HG02642 (cell line): ENCODE results near the gene PTPRA.
"Not testable (repeated sequence)": the region's sequence is repeated elsewhere in the genome, so short reads cannot be mapped to it uniquely, and the experiment has no call there.

Source experiments
- ATAC-seq: cut with Tn5 transposase; IDR thresholded peaks from one replicate; pipeline ENCODE4 v1.9.1; 2021; ENCODE audit warnings: mild to moderate bottlenecking; ENCODE audit not compliant: unreplicated experiment, poor library complexity

The PTPRA gene

DNA sequence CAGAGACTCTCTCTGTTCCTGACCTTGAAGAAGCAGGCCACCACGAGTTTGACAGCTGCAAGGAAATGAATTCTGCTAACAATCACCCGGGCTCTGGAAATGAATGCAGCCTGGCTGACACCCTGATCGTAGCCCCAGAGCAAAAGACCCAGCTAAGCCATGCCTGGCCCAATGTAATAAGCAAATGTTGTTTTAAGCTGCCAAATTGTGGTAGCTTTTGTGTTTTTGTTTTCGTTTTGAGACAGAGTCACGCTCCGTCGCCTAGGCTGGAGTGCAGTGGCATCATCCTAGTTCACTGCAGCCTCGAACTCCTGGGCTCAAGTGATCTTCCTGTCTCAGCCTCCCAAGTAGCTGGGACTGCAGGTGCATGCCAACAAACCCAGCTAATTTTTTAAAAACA is 194.8 kb downstream of the PTPRA start:
- no peak for ATAC-seq

DNA sequence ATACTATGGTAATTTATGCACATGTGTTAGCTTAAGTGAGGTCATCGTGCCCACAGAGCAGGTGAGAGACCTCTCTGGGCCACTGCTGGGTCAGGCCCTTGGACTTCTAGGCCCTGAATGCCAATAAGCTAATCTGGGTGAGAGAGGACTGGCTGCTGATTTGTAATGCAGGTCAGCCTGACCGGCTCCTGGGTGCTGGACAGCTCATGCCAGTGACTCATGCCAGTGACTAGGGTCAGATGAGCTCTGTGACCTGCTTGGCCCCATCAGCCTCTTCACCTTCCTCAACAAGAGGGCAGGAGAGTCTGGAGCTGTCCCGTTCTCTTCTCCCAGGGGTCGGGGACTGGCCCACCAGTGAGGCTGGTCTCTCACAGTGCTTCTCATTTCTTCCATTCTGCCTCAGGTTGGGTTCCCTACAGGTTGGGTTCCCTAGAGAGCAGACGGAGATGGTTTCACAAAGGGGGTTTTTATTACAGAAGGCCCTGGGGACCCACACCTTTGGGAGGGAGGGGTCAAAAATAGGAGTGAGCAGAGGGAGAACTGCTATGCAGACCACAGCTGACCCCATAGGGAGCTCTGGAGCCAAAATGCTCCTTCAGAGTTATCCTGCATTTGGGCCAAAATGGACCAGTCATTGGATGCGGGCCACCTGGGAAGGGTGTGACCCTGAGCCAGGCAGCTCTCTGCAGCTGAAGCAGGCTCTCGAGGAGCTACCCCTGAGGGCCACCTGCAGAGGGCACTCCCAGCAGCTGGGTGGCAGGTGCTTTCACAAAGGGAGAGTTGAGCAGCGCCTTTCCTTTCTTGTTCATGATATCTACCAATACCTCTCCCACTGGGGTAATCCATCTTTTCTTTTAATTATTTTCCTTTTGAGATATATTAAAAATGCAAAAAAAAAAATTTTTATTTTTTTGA is 196.0 kb downstream of the PTPRA start:
- ATAC-seq, result no peak

DNA sequence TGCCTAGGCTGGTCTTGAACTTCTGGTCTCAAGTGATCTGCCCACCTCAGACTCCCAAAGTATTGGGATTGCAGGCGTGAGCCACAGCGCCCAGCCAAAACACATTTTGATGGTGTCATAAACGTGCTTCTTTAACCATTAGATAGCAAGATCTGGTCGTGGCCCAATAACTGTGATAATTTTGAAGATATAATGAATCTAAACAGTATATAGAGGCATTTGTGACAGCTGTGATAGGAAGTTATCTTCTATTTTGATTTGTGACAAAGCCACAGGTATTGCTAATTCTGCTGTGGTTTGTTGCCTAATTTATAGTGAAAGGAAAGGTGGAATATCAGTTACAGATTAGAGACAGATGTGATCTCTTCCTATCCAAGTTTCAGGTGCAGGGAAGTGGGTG is 197.4 kb downstream of the PTPRA start:
- no peak for ATAC-seq

DNA sequence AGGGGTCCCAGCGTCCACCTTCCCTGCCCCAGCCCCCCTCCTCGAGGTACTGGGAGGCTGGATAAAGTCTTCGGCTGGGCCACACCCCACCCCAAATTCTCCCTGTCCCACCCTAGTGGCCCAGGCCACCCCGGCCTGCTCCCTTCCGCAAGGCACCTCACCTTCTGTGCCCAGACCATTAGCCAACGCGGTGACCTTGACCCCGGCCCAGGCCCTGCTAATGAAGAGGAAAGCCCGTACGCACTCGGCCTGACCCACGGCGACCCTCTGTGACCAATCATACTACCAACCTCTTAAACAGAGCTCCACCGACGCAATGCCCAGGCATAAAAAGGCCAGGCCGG is 198.0 kb downstream of the PTPRA start:
- ATAC-seq, result no peak

DNA sequence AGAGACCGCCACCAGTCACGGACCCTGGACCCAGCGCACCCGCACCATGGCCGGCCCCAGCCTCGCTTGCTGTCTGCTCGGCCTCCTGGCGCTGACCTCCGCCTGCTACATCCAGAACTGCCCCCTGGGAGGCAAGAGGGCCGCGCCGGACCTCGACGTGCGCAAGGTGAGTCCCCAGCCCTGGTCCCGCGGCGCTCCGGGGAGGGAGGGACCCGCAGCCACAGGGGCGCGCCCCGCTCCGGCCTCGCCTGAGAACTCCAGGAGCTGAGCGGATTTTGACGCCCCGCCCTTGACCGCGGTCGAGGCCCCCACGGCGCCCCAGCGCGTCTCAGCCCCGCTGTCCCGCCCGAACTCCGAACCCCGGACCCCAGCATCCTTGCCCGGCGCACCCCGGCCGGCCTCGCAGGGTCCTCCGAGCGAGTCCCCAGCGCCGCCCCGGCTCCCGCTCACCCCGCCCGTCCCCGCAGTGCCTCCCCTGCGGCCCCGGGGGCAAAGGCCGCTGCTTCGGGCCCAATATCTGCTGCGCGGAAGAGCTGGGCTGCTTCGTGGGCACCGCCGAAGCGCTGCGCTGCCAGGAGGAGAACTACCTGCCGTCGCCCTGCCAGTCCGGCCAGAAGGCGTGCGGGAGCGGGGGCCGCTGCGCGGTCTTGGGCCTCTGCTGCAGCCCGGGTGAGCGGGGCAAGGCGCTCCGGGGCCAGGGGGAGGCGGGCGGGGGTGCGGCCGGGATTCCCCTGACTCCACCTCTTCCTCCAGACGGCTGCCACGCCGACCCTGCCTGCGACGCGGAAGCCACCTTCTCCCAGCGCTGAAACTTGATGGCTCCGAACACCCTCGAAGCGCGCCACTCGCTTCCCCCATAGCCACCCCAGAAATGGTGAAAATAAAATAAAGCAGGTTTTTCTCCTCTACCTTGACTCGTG is 198.6 kb downstream of the PTPRA start, which contains the start of gene OXT:
TSS of gene OXT (plus strand) at position 11 of the 920 bp plus-strand sequence. CDS start at position 47, 36 bp downstream.
- ATAC-seq, result no peak

DNA sequence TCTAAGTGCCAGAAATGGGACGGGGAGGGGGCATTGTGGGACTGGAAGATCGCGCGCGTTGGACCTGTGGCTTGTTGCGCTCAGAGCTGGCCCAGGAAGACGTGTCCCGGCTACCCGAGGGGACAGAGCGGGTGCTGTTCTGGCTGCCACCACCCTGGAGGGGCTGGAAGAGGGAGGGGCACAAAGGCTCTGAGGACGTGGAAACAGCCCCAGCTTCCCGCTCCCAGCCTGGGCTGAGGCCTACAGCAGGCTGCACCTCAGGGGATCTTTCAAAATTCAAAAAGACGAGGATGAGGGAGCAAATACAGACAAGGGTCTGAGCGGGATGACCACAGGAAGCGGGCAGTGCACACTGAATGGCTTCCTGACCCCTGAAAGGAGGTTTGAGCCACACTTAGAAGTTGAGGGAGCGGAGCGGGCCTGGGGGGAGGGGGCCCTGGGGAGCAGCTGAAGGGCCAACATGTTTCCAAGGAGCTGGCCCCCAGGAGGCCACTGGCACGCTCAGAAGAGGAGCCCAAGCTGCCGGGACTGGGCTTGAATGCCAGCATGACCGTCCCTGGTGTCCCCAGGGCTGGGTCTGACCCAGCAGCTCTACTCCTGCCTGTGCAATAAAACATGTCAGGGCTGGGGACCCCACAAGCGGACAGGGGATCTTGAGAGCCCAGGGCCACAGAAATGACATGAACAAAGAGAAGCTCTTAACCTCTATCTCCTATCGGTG is 199.4 kb downstream of the PTPRA start:
- no peak for ATAC-seq

DNA sequence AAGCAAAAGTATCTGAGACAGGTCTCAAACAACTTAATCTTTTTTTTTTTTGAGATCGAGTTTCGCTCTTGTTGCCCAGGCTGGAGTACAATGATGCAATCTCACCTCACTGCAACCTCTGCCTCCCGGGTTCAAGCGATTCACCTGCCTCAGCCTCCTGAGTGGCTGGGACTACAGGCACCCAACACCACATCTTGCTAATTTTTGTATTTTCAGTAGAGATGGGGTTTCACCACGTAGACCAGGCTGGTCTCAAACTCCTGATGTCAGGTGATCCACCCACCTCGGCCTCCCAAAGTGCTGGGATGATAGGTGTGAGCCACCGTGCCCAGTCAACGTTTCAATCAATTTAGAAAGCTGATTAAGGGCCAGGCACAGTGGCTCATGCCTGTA is 200.0 kb downstream of the PTPRA start:
- ATAC-seq, result not testable (repeated sequence)

DNA sequence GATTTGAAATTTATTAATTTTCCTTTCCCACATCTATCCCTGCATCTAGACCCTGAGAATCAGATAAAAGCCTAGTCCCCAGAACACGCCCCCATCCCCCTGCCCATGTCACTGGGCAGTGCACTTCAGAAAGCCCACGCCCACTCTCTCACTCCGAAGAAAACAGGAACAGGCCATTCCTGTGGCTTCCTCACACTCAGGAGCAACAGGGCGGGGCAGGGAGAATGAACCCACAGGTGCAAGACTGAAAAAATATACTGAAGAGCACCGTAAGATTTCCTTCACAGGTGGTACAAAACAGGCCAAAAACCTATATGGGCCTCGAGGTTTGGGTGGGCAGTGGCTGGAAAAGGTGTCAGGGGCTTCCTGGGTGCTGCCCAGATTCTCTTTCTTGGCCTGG is 201.5 kb downstream of the PTPRA start:
- ATAC-seq, result no peak

DNA sequence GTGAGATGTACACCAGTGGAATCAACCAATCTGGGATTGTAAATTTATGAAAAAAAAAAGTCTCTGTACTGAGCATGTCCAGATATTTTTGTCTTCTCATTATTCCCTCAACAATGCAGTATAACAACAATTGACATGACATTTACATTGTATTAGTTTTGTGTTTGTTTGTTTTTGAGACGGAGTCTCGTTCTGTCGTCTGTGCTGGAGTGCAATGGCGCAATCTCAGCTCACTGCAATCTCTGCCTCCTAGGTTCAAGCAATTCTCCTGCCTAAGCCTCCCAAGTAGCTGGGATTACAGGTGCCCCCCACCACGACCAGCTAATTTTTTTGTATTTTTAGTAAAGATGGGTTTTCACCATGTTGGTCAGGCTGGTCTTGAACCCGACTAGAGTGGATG is 202.0 kb downstream of the PTPRA start:
- not testable (repeated sequence) for ATAC-seq

DNA sequence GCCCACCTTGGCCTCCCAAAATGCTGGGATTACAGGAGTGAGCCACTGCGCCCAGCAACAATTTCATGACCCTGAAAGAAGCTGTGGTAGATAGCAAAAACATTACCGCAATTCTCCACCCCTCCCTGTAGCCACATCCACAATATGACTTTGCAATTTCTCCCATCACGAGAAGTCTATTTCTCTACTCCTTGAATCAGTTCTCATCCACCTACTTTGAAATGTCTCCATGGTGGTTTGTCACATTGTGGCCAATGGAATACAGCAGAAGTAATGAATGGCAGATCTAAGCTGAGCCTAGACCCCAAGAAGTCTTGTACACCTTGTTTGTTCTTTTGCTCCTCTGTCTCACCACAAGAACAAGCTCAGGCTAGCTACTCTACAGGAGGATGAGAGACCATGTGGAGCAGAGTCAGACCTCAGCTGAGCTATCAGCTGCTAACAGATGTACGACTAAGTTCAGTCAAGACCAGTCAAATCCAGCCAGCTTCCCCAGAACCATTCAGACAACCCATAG is 204.4 kb downstream of the PTPRA start:
- ATAC-seq, result no peak

DNA sequence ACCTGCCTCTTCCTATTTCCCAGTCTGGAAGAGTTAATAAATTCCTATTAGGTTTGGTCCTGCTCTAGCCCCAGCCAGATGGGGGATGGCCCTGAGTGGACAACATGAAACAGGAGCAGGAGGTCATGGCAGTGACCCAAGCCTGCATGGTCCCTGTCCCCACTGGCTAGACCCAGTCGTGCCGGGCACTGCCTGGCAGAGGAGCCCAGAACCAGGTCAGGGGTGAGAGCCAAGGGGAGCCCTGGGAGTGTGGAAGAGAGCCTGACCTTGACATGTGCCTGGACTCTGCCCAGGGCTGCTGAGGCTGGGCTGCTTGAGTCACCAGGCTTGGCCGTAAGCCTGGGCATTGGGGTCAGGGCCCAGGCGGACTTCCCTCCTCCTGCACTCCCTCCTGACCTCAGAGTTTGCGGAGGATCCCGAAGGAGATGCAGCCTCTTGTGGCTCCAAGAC is 207.7 kb downstream of the PTPRA start:
- ATAC-seq, result no peak

DNA sequence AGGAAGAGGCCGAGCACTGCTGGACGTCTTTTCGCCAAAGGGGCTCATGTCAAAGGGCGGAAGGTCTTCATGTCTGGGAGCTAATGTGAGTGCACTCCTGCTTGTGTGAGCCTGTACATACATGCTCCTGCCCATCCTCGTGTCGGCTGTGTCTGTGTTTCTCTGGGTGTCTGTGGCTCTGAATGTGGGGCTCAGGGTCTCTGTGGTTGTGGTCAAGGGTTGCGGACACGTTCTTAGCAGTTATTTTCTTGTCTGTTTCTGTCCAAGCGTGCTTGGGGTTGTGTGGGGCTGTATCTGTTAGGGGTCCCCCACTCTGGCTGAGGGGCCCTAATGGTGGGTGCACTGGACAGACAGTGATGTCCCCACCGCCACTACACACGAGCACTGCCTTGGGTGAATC is 208.4 kb downstream of the PTPRA start:
- no peak for ATAC-seq

DNA sequence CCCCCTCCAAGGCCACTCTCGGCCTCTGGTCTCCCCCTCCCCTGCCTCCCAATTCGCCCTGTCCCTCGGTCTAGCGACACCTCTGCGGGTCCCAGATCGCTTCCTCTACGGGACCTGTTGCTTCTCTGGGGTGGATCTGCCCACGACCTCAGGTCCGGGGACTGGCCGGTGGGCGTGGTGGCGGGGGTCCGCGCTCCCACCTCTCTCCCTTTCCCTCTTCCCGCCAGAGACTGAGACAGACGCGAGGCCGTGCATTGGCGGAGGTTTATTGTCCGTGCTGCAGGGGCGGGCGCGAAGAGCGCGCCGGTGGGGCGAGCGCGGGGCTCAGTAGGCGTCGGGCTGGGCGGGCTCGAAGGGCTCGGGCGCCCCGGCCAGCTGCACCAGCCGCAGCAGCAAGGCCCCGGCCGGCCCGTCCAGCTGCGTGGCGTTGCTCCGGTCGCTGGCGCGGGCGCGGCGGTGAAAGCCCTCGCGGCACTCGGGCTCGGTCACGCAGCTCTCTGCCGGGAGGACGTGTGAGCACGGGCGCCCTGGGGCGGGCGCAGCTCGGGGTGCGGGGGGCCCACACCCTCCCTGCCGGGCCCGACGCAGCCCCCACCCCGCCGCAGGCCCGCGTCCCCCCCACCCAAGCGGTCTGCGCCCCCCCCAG is 209.1 kb downstream of the PTPRA start:
- no peak for ATAC-seq

DNA sequence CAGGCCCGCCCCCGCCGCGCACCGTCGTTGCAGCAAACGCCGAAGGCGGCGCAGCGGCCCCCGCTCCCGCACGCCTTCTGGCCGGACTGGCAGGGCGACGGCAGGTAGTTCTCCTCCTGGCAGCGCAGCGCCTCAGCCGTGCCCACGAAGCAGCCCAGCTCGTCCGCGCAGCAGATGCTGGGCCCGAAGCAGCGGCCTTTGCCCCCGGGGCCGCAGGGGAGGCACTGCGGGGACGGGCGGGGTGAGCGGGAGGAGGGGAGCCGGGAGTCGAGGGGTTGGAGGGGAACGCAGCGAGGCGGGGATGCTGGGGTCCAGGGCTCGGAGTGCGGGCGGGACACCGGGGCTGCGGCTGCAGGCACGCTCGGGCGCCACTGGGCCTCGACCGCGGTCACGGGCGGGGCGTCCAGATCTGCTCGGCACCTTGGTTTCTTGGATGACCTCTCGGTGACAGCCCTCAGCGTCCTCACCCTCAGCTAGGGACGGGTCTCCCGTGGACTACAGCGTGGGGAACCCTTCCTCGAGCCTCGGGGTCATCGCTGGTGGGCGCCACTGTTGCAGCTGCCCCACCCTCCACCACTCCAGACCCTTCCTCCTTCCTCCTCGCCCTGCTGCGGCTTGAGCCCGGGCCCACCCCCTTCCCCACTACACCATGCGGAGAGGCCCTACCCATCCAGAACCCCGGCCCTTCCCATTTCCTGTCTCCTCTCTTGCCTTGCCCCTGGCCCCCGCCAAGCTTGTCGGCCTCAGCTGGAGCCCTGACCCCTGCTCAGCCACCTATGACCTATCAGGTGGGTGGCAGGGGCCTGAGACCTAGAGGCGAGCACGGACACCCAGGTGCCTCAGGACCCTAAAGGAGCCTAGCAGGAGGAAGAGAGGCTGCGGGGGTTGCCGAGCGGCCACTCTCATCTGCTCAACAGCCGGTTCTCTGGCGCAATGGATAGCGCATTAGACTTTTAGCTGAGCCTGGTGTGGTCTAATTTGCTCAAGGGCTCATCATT is 210.0 kb downstream of the PTPRA start:
- ATAC-seq, result no peak

DNA sequence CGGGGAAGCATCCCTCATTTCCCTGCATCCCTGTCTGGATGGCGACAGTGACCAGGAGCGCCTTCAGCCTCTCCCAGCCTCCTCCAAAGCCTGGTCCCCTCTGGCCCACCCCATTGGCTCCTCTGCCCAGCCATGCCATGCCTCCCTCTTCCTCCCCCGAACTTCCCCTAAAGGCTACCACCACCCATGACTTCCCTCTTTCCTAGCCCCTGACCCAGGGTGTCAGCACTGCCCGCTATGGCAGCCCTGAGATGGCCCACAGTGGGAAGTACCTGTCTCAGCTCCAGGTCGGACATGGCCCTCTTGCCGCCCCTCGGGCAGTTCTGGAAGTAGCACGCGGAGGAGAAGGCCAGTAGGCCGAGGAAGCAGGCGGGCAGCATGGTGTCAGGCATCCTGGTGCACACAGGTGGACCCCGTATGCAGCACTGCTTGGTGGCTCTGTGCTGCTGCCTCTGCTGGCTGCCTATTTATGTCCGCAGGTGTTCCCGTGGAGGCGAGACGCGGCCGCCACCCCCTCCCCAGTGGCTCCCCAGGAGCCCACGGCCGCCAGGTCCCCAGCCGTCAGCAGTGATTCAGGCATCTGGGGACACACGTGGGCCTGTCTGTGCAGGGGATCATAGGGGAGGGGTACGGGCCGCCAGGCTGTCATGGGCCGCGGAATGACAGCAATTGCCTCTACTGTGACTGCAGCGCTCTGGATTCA is 211.2 kb downstream of the PTPRA start, which contains the start of gene AVP:
TSS of gene AVP (minus strand) at position 442 of the 703 bp plus-strand sequence. CDS start at position 392, 50 bp downstream.
- no peak for ATAC-seq

DNA sequence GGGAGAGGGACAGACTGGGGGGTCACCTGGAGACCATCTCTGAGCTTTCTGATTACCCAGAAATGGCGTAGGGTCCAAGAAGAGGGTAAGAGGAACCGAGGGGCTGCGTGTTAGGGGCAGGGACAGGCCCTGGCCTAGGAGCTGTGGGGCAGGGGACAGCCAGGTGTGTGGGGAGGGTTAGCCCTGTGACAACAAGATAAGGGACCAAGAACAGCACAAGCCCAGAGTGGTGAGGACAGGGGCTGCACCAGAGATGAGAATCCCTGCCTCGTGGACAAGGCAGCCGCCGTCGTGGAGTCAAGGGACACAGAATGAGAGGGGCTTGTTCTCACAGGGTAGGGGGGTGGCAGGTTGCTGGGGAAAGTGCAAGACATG is 211.7 kb downstream of the PTPRA start:
- no peak for ATAC-seq

DNA sequence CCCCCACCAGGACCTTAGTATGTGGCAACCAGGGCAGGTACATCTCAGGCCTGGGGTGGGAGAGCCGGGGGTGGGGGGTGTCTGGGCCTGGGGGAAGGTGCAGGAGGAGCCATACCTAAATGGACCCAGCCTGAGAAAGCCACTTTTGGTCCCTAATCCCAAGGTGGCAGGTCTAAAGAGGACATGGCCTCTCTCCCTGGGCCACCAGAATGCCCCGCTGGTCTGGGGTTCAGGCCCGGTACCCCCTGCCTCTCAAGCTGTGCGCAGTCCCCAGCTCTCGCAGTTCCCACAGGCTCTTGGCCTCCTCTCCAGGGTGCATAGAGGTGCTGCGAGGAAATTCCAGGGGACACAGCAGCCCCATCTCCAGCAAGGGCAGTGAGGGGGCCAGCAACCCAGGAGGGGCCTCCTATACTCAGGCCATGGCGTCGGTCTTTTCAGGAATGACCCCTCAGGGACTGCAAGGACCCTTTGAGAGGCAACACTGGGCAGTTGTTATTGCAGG is 212.3 kb downstream of the PTPRA start:
- no peak for ATAC-seq

DNA sequence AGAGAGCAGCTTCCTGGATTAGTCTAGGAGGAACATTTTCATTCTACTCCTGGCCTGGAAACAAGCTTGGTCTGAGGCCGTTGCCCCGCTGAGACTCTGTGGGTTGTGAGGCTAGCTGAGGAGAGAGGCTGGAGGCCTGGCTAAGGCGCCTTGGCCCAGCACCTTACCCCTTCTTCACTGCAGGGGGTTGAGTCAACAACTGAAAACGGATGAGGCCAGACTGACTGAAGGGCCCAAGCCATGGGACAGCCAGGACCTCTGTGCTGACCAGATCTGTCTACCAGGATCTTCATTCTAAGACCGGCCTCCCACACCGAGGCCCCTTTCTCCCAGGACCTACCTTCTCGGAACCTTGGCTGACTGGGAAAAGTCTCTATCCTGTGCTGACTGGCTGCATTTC is 214.8 kb downstream of the PTPRA start:
- ATAC-seq, result no peak
